ENCODE data around the gene SLC6A4.

GRCh38 chr17:30188211-30188939 lies 47.1 kb downstream of the SLC6A4 start:
- TF ChIP-seq CTCF (IDR thresholded peaks at IDR 0.05 in 2 of 3, conservative IDR thresholded peaks at IDR 0.05 in 1 of 3; ENCODE audit: control insufficient read depth in 2 of 3, extremely low read depth in 1 of 3, insufficient read depth in 1 of 3, low read depth in 3 of 3, low read length in 3 of 3) (no peak), POLR2A (IDR thresholded peaks at IDR 0.05; ENCODE audit: low read depth, low read length) (no peak), PBX3 (IDR thresholded peaks at IDR 0.05; ENCODE audit: insufficient replicate concordance, low read depth, low read length) (no peak), MYC (IDR thresholded peaks at IDR 0.05; ENCODE audit: insufficient read depth, insufficient read length, insufficient replicate concordance, low read length, severe bottlenecking) (no peak), ATF3 (IDR thresholded peaks at IDR 0.05; ENCODE audit: borderline replicate concordance, extremely low read depth, low read depth, low read length) (no peak), E2F4 (IDR thresholded peaks at IDR 0.05; ENCODE audit: low read depth, low read length) (no peak), RFX5 (IDR thresholded peaks at IDR 0.05; ENCODE audit: low read depth, low read length) (no peak), PKNOX1 (IDR thresholded peaks at IDR 0.05) (no peak), GABPA (IDR thresholded peaks at IDR 0.05; ENCODE audit: low read depth) (no peak), ATF2 (IDR thresholded peaks at IDR 0.05; ENCODE audit: low read length) (no peak), POU2F2 (IDR thresholded peaks at IDR 0.05; ENCODE audit: borderline replicate concordance, low read depth, low read length) (no peak)
